ENCODE data around the gene CBX4.

Gene CBX4

DNA sequence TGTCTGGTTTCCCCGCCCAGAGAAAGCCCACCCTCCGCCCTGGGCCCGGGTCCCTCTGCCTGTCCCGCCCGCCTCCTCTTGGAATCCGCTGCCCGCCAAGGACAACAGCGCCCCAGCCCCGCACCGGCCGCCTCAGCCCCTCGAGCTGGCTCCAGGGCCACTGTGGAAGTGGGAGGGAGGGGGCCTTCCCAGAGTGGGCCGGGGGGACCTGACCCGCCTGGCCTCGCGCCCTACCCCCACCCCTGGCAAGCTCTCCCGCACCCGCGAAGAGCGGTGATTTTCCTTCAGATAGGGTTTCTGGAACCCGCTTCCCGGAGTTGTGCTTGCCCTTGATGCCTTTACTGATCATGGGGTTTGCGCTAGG, 40.1 kb downstream of the CBX4 start:
- no peak for DNase-seq (ENCODE audit: low spot score)

GRCh38 chr17:79798299-79799173, 40.7 kb downstream of the CBX4 start:
- no peak for DNase-seq (ENCODE audit: low spot score)

DNA sequence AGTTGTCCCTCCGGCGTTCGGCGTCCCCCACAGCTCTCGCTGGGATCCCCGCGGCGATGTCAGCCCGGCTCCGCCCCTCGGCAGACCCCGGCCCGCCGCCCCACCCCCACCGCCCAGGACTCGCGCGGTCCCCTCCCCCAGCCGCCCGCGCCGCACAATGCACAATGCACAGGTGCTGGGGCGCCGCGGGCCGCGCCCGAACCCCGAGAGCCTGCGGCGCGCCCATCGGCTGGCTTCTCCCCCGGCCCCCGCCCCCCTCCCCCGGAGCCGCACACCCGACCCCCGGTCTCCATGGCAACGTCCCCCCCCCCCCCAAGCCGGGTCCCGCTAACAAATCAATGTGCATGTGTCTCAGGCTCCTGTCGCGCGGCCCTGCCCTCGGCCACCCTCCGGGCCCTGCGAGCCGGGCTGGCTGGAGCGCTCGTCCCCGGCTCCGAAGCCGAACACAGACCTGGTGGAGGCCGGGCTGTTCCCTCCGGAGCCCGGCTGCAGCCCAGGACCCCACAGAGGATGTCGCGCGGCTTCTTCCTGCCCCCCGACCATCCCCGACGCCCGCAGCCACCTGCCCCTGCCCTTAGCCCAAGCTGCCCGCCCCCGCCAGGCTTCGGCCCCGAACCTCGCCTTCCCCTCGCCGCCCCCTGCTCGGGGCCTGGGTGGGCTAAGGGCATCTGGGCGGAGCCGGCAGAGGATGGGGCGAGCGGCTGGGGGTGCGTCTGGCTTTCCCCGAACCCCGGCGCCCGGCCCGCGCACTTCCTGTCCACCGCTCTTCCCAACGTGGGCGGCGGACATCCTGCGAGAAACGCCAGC, 41.5 kb downstream of the CBX4 start:
- DNase-seq (ENCODE audit: low spot score): no peak

DNA sequence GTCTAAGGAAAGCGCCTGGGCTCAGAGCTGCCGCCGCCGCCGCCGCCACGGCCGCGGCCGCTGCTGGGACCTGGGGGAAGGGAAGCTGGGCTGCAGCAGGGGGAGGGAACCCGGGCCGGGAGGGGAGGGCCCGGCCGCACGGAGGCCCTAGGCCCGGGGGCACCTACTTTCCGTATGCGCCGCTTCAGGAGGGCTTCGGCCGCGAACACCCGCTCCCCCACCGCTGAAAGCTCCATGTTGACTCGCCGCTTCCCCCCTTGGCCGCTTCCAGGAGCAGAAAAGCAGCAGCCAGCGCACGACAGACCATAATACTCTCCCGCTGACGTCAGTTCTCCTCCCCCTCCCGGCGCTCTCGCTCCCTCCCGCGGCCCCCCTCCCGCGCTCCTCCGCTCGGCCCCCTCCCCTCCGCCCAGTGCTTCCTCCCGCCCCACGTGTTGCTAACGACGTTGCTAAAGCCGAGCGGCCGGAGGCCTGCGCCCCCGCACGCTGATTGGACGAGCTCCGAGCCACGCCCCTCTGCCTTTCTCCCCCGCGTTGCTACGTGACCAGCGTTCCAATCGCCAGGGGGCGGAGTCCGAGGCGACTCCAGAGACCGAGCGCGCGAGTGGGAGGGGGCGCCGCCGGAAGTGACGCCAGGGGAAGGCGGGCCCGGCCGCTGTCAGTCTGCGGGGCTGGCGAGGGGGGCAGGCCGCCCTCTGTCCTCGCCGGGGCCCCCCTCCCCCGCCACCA, 42.3 kb downstream of the CBX4 start, which contains the start of gene CBX8:
TSS of gene CBX8 (minus strand) at position 315 of the 729 bp plus-strand sequence. CDS start at position 236, 79 bp downstream.
- DNase-seq (ENCODE audit: low spot score): peak; percentile 98

DNA sequence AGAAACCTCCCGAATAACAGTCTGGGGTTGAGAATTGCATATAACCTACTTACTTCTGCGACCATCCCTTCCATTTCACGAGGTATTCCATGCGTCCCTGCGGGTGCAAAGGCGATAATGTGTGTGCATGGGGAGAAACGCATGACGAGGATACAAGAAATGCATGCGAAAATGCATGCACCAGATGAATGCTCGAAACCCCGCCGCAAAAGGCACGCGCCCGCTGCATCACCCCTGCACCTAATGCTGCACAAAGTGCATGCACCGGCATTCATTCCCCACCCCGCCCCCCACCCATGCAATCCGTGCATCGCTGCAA, 42.8 kb downstream of the CBX4 start:
- DNase-seq (ENCODE audit: low spot score): no peak

DNA sequence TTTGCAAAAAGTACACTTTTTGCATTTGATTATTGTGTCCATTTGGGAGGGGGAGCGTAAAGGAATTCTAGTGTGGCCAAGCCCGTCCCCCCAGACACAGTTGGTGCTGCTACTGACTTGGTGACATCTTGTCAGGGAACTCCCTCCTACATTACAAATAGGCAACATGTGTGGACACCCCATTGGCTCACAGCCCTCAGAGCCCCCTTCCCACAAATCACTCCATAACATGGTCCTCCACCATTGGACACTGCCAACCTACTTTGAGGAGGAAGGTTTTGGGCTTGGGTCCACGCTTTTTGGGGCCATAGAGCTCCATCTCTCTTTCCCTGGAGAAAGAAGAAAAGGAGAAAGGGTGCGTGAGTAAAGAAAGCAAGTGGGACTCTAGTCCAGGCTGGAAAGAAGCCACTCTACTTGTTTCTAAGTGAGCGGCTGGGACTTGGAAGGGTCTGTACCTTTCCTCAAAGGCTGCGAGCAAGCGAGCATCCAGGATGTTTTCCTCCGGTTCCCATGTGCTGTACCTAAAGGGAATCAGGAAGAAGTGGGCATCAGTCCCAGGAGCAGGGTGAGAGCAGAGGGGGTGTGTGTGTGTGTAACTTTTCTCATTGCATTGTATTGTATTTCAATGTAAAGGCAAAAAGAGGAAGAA, 43.3 kb downstream of the CBX4 start:
- DNase-seq (ENCODE audit: low spot score): no peak

GRCh38 chr17:79794659-79795511, 44.4 kb downstream of the CBX4 start:
- no peak for DNase-seq (ENCODE audit: low spot score)

GRCh38 chr17:79793924-79794304, 45.3 kb downstream of the CBX4 start:
- DNase-seq (ENCODE audit: low spot score): peak; percentile 79

GRCh38 chr17:79792984-79793923, 46.0 kb downstream of the CBX4 start:
- peak; percentile 46 for DNase-seq (ENCODE audit: low spot score)

DNA sequence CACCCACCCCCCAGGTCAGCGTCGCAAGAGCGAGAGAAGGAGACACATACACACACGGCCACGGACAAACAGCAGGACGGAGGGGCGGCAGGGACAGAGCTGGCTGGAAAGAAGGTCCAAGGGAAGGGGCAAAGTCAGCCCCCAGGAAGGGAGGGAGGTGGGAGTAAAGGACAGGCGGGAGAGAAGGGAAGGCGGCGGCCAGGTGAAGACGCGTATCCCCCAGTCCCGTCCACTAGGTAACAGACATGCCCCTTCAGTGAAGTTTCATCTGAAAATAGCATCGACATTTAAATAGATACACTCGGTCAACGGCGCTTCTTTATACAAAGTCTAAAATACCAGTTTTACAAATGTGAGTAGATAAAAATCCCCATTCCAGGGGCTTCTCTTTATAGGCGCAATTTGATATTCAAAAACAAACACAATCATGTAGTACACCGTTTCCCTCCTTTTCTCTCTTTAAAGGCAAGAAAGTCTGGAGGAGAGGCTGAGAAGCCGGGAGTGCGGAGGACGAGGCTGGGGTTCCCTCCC, 46.8 kb downstream of the CBX4 start:
- DNase-seq (ENCODE audit: low spot score): no peak

GRCh38 chr17:79791735-79792161, 47.5 kb downstream of the CBX4 start:
- DNase-seq (ENCODE audit: low spot score): no peak

- no peak for DNase-seq (ENCODE audit: low spot score)
Observed at GRCh38 chr17:79790805-79791734, 48.2 kb downstream of the CBX4 start.

- no peak for DNase-seq (ENCODE audit: low spot score)
Observed at GRCh38 chr17:79789943-79790804, 49.1 kb downstream of the CBX4 start.

- no peak for DNase-seq (ENCODE audit: low spot score)
Observed at GRCh38 chr17:79788989-79789942, 50.0 kb downstream of the CBX4 start.

DNA sequence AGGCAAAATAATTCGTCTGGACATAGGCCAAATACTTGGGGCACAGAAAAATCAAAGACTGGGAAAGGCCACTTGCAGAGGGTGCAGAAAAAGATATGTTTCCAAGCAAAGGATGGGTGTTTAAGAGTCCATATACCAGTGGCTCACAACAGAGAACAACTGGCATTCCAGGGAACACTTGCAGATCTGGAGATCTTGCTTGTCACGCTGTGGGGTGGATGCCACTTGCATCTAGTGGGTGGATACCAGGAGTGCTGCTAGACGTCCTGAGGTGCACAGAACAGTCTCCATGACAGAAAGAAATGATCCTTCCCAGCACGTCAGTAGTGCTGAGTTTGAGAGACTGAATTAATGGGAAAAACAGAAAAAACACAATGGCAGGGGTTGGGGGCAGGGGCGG, 50.8 kb downstream of the CBX4 start:
- no peak for DNase-seq (ENCODE audit: low spot score)

- DNase-seq (ENCODE audit: low spot score): no peak
Observed at GRCh38 chr17:79786930-79787643, 52.2 kb downstream of the CBX4 start.

Measured in COLO829 (cell line).